ENCODE results near the gene AMIGO2. TPM values are rescaled to one million over a fixed set of nuclear protein-coding genes. Genes with fewer than 3 reads are reported as not detected.
"Not testable (repeated sequence)": the region's sequence is repeated elsewhere in the genome, so short reads cannot be mapped to it uniquely, and the experiment has no call there.

Gene AMIGO2, protein sequence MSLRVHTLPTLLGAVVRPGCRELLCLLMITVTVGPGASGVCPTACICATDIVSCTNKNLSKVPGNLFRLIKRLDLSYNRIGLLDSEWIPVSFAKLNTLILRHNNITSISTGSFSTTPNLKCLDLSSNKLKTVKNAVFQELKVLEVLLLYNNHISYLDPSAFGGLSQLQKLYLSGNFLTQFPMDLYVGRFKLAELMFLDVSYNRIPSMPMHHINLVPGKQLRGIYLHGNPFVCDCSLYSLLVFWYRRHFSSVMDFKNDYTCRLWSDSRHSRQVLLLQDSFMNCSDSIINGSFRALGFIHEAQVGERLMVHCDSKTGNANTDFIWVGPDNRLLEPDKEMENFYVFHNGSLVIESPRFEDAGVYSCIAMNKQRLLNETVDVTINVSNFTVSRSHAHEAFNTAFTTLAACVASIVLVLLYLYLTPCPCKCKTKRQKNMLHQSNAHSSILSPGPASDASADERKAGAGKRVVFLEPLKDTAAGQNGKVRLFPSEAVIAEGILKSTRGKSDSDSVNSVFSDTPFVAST
- total RNA-seq (2014; rRNA removed): 16.7 and 23.0 TPM in 2 replicates
- polyA plus RNA-seq (2012): 156 TPM

DNA sequence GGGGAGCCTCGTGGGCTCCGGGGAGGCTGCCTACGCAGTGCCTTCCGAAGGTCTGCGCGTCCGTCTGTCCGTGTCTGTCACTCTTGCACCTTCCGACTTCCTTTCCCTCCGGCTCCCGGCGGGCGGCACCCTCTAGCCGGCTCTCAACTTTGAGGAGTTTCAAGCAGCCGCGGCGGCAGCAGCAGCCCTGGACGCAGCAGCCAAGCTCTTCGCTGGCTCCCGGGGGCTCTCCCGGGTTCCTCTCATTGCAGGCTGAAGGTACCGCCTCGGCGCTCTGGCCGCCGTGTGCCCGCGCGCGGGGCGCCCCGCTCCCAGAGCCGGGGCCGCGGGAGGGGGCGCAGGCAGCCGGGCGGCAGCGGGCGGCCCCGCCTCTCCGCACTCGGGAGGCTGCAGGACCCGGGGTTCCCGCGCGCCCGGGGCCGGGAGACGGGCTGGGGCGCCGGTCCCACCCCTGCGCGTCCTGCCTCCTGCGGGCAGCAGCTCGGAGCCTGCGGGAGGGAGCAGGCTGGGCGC is at the start of gene AMIGO2, which contains the start of gene PCED1B:
Gene AMIGO2 (minus strand): TSS at position 492 of the 513 bp plus-strand sequence. CDS start 957 bp downstream, outside the sequence.
Gene PCED1B (plus strand): TSS at position 154 of the 513 bp plus-strand sequence. CDS start 155,443 bp downstream, outside the sequence.
- peak; percentile 83 for DNase-seq (ENCODE audit: low read depth)

DNA sequence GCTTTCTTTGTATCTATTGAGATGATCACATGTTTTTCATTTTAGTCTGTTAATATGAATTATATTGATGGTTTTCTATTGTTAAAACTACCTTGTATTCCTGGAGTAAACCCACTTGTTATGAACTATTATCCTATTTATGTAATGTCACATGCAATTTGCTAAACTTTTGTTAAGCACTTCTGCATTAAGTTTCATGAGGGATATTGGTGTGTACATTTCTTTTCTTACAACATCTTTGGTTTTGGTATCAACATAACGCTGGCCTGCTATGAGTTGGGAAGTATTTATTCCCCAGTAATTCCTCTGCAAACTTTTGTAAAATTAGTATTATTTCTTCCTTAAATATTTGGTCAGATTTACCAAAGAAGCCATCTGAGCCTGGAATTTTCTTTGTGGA is 46.5 kb upstream of the AMIGO2 start:
- no peak for DNase-seq (ENCODE audit: low read depth)

DNA sequence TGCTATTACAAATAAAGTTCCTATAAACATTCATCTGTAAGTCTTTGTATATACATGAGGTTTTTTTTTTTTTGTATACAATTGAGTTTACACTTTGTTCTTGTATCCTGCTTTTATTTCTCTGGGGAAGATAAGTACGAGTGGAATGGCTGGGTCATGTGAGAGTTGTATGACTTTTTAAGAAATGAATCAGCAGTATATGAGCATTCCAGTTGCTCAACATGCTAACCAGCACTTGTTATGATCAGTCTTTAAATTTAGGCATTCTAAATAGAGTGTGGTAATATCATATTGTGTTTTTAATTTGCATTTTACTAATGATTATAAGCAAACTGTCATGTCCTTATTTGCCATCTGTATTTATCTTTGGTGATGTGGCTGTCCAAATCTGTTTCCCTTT is 44.7 kb upstream of the AMIGO2 start:
- DNase-seq (ENCODE audit: low read depth): peak; percentile 41

DNA sequence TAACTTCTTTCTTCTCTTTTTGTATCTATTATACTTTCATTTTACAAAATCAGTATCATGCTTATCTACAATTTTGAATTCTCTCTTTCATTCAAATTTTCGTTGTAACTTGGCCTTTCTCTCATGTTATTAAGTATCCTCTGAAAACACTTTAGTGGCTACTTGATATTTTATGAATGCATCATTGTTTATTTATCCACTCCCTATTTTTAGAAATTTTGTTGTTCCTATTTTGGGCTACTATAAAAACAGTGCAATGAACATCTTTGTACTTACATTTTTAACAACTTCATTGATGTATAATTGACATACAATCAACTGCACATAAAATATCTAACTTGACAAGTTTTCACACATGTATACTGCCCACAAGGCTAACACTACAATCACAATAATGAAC is 44.0 kb upstream of the AMIGO2 start:
- no peak for DNase-seq (ENCODE audit: low read depth)

DNA sequence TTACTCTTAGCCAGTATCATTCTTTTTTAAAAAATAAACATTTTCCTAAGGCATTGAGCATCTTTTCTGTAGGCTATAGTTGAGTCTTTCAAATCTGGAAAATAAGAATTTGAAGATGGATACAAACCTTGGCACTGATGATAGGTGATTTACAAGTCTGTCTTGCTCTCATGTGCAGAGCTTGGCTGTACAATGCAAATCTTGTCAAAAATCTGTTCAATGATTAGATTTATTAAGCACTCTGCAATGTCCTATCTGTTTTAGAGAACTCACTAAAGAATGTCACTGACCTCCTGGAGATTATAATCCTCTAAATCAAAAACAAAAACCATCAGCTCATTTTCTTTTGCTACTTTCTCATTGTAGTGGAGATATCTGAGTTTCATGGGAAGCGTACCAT is 42.8 kb upstream of the AMIGO2 start:
- no peak for DNase-seq (ENCODE audit: low read depth)

DNA sequence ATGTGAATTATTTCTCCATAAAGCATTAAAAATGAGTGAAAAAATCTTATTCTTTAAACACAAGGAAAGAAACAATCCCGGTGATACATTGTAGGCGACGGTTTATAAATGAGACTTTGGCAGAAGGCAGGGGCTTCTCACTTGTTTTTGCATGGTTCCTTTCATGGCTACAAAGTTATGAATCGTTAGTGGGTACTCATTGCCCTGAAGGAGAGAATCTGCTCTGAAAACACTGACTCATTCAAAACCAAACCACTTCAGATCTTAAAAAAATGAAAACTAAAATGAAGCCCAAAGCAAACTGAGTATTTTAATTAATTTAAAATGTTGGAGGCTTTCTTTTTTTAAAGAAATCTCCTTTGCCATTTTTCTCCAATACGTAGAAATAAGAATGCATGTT is 41.4 kb upstream of the AMIGO2 start:
- peak; percentile 57 for DNase-seq (ENCODE audit: low read depth)

DNA sequence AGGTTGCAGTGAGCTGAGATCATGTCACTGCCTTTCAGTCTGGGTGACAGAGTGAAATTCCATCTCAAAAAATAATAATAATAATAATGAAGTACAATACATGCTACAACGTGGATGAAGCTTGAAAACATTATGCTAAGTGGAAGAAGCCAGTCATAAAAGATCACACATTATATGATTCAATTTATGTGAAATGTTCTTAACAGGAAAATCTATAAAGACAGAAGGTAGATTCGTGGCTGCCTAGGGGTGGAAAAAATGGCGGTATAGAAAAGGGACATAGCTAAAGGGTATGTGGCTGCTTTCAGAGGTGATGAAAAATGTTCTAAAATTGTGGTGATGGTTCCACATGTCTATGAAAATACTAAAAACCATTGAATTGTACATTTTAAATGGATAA is 41.0 kb upstream of the AMIGO2 start:
- no peak for DNase-seq (ENCODE audit: low read depth)

DNA sequence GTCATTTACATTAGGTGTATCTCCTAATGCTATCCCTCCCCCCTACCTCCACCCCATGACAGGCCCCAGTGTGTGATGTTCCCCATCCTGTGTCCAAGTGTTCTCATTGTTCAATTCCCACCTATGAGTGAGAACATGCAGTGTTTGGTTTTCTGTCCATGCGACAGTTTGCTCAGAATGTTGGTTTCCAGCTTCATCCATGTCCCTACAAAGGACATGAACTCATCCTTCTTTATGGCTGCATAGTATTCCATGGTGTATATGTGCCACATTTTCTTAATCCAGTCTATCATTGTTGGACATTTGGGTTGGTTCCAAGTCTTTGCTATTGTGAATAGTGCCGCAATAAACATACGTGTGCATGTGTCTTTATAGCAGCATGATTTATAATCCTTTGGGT is 37.5 kb upstream of the AMIGO2 start:
- DNase-seq (ENCODE audit: low read depth): not testable (repeated sequence)

DNA sequence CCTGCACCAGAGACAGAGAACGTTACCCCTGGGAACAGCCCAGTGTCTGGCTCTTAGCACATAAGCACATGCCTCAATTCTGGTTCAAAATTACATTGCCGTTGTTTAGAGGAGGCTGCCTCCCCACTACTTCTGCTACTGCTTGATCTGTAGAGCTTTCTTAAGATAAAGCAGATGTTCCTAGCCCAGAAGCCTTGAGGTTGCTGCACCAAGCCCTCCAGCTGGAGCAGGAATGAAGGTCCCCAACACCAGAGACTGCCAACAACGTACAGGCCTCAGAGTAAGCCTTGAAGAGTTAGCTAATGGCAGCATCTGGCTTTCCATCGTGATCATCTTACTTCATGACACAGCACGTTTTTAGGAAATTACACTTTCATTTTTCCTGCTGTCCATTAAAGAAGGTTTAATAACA is 34.7 kb upstream of the AMIGO2 start:
- no peak for DNase-seq (ENCODE audit: low read depth)

DNA sequence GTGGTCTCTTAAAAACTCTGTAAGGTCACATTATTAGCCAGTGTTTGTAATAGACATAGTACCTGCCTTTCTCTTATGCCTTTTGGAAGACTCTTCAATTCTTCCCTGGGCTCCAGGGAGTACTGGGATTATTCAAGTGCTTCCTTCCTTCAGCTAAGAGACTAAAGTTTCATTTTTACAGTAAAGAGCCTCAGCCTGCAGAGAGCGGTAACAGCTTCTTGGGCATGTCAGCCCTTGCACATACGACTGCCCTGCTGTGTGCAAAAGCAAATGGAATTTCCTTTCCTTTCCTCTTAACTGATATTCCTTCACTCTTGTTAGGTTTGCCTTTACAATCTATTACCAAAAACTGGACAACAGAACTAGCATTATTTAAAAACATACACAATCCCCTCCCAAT is 32.9 kb upstream of the AMIGO2 start:
- DNase-seq (ENCODE audit: low read depth): no peak

DNA sequence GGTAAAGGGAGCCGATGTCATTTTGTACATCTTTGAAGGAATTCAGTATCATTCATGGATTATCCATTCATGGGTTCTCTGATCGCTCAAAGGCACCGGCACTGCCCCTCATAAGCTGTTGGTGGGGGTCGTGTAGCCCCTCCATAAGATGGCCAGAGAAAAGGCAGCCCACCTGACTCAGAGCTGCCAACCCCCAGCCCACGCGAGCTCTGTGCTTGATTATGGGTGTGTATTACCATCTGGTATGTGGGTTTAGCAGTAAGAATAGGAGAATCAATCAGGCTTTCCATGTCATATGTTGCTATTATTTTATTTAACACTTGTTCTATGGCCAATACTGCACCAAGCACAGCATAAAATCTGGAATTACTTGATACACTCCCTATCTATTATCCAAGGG is 32.1 kb upstream of the AMIGO2 start:
- no peak for DNase-seq (ENCODE audit: low read depth)

DNA sequence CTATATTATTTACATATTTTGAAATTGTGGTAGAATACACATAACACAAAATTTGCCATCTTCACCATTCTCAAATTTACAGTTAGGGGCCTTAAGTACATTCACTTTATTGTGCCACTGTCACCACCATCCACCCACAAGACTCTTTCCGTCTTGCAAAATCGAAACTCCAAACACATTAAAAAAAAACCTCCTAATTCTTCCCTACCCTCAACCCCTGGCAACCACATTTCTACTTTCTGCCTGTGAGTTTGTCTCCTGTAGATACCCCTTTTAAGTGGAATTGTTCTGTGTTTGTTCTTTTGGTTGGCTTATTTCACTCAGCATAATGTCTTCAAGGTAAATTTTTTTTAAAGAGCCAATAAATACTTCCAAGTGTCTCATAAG is 31.6 kb upstream of the AMIGO2 start:
- no peak for DNase-seq (ENCODE audit: low read depth)

DNA sequence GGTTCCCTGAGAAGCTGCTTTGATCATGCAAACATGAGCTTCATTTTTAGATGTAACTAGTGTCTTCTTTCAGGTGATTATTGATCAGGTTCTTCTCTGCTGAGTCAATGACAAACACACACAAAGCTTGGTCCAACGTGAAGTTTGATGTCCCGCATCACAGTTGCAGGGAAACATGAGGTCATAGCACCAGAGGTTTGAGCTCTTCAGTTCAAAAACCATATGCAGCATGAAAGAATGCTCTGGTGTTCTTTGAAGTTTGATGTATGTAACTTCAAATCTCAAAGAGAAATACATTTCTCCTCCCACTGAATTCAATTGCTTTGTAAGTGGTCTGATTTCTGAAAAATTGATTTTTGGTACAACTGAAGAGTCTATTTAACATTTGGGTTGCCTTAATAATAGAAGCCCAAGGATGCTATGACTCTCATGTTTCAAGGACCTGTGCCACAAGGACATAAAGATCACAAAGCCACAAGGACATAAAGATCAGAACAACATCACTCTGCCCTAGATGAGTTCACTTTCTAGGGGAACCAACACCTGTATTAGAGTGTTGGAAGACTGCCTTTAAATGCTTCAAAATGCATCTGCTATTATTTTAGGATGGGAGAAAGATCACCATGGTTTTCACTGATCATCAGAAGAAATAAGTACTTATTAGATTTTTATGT is 31.1 kb upstream of the AMIGO2 start:
- no peak for DNase-seq (ENCODE audit: low read depth)

DNA sequence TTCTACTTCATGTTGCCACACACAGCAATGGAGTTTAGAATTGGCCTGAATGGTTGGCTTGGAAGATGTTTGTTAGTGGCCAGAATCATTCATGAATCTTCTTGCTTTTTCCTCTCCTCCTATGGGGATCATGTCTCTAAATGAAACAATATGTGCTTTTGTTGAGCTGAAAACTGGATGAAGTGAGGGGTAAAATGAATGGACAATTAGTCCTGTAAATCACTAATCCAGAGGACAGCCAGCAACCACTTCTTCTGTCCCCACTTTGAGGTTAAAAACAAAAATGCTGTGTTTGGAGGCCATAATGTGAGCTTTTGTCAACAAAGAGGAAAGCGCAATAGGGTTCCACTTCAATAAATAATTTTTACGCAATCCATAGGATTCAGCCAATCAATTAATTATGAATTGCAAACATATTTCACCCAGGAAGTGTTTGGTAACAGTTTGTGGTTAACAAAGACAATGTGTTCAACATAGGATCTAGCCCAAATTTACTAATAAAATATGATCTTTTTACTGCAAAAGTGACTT is 30.3 kb upstream of the AMIGO2 start:
- no peak for DNase-seq (ENCODE audit: low read depth)

DNA sequence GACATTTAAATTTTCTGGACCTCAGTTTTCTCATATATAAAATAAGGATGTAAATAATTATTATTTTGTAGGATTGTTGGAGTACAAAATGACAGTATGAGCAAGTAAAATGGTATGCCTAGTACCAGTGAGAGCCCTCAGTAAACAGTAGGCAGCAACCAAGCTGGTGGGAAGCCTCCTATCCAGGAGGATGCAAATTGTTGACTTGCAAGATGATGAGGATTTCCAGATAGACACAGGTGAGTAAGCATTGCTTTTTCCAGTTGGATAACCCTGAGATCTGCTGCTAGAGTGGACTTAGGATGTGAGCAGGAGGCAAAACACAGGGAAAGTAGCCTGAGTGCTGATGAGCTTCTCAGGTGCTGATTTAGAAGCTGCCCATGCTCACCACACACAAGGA is 28.2 kb upstream of the AMIGO2 start:
- DNase-seq (ENCODE audit: low read depth): no peak

DNA sequence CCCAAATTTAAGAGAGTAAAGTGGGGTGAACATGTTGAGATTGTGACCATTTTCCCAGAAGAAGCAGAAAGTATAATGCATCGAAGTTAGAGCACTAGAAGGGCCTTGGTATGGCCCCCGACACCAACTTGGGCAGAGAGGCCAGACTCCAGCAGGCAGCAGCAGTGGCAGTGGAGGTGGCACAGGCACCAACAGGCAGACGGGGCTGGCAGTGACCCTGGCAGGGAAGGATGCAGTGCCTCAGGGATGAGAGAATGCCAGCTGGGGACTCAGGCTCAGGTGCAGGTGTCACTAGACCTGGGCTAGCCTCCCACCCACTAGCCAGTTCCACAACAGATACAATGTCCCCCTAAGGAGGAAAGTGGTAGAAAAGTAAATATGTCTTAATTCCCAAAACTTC is 27.7 kb upstream of the AMIGO2 start:
- DNase-seq (ENCODE audit: low read depth): no peak

DNA sequence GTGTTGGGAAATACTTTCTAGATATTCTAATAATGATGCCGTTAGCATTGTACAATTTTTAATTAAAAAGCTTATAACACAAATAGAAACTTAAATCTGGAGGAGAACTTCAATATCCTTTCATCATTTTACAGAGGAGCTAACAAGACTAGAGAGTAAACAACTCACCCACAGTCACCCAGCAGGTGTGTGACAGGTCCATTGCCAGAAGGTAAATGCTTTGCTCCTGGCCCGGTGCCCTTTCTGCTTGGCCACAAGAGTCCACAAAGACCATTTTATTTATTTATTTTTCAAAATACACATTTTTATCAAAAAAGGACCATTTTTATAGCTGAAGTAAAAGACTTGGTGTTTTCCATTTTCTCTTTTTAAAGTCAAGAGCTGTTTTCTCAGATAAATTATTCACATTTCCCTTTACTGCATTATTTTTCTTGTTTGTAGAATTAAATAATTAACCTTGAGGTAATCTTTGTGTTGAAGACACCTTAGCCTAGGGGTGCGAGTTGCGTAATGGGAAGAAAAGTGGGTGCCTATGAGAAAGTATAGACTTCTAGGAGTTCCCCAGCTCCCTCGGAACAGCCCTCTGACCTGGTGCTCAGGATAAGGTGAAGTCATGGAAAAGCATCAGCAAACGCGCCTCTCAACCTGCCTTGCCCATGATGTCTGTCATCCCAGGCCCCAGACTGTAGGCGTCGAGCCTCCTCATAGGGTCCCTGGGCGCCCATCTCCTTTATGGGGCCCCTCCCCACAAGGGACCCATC is 26.3 kb upstream of the AMIGO2 start:
- DNase-seq (ENCODE audit: low read depth): no peak

DNA sequence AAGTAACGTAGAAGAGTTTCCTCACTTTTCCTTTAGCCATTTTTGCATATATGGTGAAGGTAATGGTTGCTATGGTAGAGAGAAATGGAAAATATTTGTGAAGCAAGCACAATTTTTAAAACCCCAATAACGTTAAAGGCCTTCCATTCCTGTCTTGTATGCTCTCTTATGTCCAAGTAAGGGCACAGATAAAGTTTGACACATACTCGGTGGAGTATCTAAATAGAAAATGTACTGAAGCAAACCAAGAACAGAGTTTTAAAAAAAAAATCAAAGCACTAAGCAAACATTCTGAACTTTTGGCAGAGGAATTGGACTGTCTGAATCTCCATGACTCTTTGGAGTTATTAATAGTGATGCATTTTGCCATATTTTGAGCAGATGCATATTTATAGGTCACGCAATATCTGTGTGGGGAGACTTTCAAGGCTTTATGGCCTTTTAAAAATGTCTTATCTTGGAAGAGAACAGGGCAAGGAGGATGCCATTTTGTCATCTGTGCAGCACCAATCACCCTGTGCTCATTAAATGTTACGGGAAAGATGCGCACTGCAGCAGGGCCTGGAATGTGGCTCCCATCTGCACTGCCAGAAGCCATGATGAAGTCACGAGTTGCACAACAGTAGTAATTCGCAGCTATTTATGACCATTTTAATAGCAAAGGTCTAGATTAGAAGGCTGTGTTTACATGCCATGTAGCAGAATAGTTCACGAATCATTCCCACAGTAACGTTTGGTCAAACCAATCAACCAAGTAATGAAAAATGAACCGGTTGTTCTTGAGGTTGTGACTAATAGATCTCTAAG is 23.3 kb upstream of the AMIGO2 start:
- DNase-seq (ENCODE audit: low read depth): peak; percentile 56

DNA sequence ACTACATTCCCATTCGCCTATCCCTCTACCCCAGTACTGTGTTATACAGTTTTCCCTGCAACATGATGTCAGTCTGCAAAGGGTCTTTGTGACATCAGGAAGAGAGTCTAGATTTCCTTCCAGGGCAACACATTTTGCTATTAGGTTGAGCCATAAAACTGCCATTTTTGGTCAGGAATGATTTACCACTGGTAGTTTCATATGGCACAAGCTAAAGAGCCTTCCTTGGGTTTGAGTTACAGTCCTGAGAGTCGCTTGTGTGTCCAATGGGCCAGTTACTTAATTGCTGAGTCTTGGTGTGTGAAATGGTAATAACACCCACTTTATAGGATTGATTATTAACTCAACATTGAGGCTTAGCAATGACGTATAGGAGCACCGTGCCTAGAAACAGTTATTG is 22.6 kb upstream of the AMIGO2 start:
- no peak for DNase-seq (ENCODE audit: low read depth)

DNA sequence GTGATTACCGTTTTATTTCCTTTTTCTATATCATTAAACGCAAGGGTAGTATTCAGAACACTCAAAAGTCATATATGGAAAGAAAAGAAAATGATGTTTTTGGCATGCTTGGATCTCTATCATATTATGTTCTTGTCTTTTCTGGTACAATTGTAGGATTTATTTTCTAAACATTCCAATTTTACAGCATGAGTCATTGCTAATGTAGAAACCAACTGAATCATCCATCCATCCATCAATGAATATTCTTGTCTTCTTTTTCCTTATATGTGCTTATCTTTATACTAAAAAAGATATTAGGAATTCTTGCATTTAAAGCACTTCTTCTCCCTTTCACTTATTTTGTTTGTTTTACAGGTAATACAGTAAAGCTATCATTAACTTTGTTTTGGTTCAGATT is 20.4 kb upstream of the AMIGO2 start:
- DNase-seq (ENCODE audit: low read depth): peak; percentile 56

DNA sequence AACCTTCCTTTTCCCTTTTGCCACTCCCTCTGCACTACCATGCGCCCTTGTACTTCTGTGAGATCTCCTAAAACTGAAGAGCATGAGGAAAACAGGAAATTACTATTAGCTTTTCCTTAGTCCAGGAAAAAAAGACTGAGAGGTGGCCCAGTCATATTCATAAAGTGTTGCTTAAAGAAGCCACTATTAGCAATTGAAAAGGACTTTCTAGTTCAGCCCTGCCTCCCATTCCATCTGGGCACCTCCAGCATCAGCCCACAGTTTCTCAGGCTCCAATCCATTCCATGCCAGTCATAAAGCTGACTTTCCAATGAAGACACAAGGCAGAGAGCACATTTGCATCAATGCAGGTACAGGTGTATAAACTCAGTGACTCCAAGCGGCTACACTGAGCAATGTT is 19.9 kb upstream of the AMIGO2 start:
- no peak for DNase-seq (ENCODE audit: low read depth)

Data from LHCN-M2 (cell line).